Measurements from ENCODE around the gene MAN1B1. TPM values are rescaled to one million over a fixed set of nuclear protein-coding genes. Genes with fewer than 3 reads are reported as not detected.

Gene MAN1B1
- total RNA-seq, 1 experiment from 2014 or later, result 57.2 TPM

- ATAC-seq, result no peak
- BruUV-seq (replicated peaks), result no TSS peak
These were observed 52.1 kb downstream of the MAN1B1 start, which contains the start of gene GRIN1 for GRCh38 chr9:137138722-137139467. Gene GRIN1, plus strand, starts transcription at chr9:137139154. Its CDS starts 333 bp downstream, at chr9:137139487.

GRCh38 chr9:137139468-137140150 lies 52.8 kb downstream of the MAN1B1 start:
- H3K27me3 ChIP-seq (ENCODE audit: control insufficient read depth, insufficient read depth, low read length), result no peaks in the 10 kb centered on the region
- no peak overlapping the region for H3K27ac ChIP-seq (ENCODE audit: low read length)
- no peaks in the 10 kb centered on the region for H3K4me1 ChIP-seq (ENCODE audit: control insufficient read depth, insufficient read depth, low read length)
- ATAC-seq, result no peak
- ChIA-PET CTCF (no interaction called here), POLR2A (interaction anchor here (0.6 kb wide), 1 partner anchor 9 kb away, joined by 6 read pairs; no protein-coding TSS in a partner anchor)
- no peak for DNase-seq (ENCODE audit: low read depth, low spot score)
- no peak overlapping the region for H3K4me3 ChIP-seq (ENCODE audit: low read depth in 2 of 2, low read length in 2 of 2)
- no peak for TF ChIP-seq POLR2AphosphoS5 (IDR thresholded peaks at IDR 0.05; ENCODE audit: low read depth, low read length)
- TF ChIP-seq REST (IDR thresholded peaks at IDR 0.05; ENCODE audit: insufficient read depth in 1 of 2, low read depth in 2 of 2, low read length in 1 of 2), result peak in 1 of 2 experiments; percentile 52; a peak in 1 of 4 replicates
- H3K36me3 ChIP-seq (ENCODE audit: control insufficient read depth, insufficient read depth, low read length), result no peaks in the 10 kb centered on the region
- in situ Hi-C loops (cut with HindIII; ENCODE audit: low pct_unique_long_range_greater_than_20kb, low sequenced_read_pairs) (no loop called here), intact Hi-C loops (cut with micrococcal nuclease; ENCODE audit: unreplicated experiment) (no loop called here)
- BruUV-seq (replicated peaks), result no TSS peak
- H3K9me3 ChIP-seq (ENCODE audit: control insufficient read depth, insufficient read depth, low read depth, low read length), result no peaks in the 10 kb centered on the region

More at GRCh38 chr9:137138722-137139467, 52.1 kb downstream of the MAN1B1 start, which contains the start of gene GRIN1:
- intact Hi-C loops (cut with micrococcal nuclease; ENCODE audit: unreplicated experiment) (no loop called here), in situ Hi-C loops (cut with HindIII; ENCODE audit: low pct_unique_long_range_greater_than_20kb, low sequenced_read_pairs) (no loop called here)
- CTCF ChIA-PET, result no interaction called here
- POLR2A ChIA-PET, result no interaction called here
- no peak for DNase-seq (ENCODE audit: low read depth, low spot score)
- TF ChIP-seq REST (IDR thresholded peaks at IDR 0.05; ENCODE audit: insufficient read depth in 1 of 2, low read depth in 2 of 2, low read length in 1 of 2), result peak; percentile 50 to 82; a peak in 3 of 4 replicates
- TF ChIP-seq CTCF (IDR thresholded peaks at IDR 0.05), result no peak
- Histone ChIP-seq H3K27me3 (ENCODE audit: control insufficient read depth, insufficient read depth, low read length) (no peaks in the 10 kb centered on the region), H3K4me1 (ENCODE audit: control insufficient read depth, insufficient read depth, low read length) (no peaks in the 10 kb centered on the region), H3K4me3 (ENCODE audit: low read depth in 2 of 2, low read length in 2 of 2) (no peak within 1 kb of the TSS), H3K36me3 (ENCODE audit: control insufficient read depth, insufficient read depth, low read length) (no peaks in the 10 kb centered on the region), H3K27ac (ENCODE audit: low read length) (no peak within 1 kb of the TSS), H3K9me3 (ENCODE audit: control insufficient read depth, insufficient read depth, low read depth, low read length) (no peaks in the 10 kb centered on the region)
